ENCODE measurements around the gene TMEM151B.

TMEM151B gene

DNA sequence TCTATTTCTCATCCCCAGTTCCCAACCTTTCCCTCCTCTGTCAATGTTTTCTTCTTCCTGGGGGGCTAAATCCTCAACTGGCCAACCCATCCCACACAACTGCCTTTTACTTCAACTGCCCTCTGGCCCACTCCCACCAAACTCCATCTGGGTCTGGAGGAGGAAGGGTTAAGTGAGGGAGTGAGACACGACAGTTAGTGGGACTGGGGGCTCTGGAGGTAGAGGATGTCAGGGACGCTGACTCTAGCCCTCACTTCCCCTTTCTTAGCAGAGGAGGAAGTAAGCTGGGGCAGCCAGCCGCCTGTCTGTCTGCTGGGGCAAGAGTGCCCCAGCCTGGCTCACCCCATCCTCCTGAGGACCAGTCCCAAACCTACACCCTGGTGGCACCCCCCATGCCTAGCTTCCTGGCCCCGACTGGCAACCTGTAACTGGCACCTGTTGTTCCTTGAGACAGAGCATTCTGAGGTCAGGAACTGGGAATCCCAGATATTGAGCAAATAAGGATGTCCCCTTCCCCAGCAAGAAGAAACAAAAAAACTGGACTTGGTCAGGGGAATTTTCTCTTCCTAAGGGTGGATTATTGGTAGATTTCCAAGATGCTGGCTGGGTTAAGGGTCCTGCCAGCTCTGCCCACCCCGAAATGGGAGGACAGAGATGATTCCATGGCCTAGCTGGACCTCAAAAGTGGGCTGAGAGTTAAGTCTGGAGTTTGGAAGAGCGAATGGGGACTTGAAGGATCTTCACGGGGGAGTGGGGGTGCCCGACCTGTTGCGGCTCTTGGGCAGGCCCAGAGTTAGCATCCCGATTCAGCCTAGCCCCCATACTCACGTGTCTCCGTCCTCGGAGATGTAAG, 5.9 kb upstream of the TMEM151B start:
- DNase-seq (ENCODE audit: low read depth, low spot score) = no peak

DNA sequence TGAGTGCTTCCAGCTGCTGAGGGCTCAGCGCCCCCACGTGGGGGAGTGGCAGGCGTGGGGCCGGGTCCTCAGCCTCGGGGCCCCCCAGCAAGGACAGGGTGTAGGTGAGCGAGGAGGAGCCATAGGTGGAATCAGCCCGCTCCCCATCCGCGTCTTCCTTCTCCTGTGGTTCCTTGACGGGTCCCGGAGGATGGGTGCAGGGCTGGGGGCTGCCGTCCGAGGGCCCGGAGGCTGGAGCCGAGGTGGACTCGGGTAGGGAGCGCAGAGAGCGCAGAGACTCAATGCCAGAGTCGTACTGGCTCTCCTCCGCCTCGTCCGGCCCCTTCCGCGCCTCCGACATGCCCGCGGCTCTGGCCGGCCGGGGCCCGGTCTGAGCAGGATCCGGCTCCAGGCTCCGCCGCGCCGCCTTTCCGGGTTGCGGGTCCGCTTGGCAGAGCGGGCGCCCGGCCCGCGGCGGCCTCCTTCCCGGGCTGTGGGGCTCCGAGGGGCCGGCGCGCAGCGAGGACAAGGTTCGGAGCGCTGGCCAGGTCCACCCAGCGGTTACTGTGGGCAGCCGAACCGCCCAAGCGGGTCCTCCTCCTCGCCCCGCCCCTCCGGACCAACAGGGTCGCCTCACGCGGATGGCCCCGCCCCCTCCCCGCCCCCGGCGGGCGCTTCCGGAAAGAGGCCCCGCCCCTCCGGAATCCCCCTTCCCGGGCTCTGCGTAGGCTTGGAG, 5.1 kb upstream of the TMEM151B start, which contains the start of gene NFKBIE:
TSS of gene NFKBIE (minus strand) at position 545 of the 715 bp plus-strand sequence. CDS start at position 340, 205 bp downstream.
- DNase-seq (ENCODE audit: low read depth, low spot score) = peak; percentile 82

DNA sequence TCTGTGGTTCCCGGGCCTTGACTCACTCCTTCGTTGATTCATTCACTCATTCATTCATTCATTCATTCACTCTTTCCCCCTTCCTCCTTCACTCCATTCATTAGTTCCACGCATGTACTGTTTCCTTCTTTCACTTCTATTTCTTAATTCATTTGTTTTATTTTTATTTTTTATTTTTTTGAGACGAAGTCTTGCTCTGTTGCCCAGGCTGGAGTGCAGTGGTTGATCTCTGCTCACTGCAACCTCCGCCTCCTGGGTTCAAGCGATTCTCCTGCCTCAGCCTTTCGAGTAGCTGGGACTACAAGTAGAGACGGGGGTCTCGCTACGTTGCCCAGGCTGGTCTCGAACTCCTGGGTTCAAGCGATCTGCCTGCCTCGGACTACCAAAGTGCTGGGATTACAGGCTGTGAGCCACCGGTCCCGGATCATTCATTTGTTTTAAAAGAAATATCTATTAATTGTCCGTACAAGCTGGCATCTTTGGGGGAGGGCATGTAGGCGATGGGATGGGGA, 4.5 kb upstream of the TMEM151B start:
- no peak for DNase-seq (ENCODE audit: low read depth, low spot score)

DNA sequence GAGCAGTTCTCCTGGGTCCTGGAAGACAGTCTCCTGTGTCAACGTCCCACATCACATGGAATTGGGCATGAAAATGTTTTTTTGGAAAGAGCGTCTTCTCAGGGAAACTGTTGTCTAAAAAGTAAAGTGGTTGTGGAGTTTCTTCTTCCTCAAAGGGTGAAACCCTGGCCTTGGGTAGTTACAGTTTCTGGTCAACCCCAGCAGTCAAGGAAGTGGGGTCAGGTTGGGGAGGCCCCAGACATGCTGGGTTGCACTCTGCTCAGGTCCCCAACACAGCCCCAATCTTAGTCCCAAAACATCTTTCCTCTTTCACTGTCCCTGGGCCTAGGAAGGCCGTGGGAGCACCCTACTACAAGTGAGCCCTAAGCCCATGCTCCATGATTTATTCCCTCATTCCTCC, 3.9 kb upstream of the TMEM151B start:
- DNase-seq (ENCODE audit: low read depth, low spot score) = no peak

DNA sequence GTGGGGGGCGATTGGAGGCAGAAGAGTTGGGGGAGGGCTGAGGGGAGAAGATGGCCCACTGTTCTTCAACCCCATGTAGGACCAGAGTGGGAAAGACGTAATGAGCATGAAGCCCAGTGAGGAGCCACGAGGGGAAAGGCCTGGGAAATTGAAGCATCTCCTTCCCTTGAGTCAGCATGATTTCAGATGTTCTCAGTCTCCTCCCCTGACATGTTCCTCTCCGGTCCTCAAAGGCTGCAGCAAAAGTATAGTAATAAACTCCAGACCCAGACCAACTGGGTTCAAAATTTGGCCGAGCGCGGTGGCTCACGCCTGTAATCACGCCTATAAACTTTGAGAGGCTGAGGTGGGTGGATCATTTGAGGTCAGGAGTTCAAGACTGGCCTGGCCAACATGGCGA, 3.0 kb upstream of the TMEM151B start:
- DNase-seq (ENCODE audit: low read depth, low spot score) = no peak

DNA sequence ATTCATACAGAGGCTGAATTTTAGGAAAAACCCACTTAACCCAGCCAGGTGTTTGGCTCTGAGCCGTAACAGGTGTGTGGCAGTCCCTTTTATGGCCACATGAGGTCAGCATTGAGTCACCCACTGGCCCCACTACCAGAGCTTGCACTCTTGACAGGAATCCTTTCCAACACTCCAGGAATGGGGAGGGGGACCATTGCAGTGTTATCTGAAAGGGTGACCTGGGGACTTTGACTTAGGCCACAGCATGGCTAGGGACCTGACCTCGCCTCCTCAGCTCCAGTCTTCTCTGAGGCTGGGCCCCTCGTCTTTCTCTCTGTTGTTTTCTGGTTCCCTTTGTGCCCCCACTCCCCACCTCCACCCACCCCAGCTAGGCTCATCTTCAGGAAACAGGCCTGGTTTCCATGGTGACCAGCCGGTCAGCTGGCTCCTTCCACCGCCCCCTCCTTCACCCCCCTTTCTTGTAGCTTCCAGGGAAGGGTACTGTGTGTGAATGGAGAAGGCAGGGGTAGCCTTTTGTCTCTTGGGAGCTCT, 2.1 kb upstream of the TMEM151B start:
- DNase-seq (ENCODE audit: low read depth, low spot score) = peak; percentile 92

DNA sequence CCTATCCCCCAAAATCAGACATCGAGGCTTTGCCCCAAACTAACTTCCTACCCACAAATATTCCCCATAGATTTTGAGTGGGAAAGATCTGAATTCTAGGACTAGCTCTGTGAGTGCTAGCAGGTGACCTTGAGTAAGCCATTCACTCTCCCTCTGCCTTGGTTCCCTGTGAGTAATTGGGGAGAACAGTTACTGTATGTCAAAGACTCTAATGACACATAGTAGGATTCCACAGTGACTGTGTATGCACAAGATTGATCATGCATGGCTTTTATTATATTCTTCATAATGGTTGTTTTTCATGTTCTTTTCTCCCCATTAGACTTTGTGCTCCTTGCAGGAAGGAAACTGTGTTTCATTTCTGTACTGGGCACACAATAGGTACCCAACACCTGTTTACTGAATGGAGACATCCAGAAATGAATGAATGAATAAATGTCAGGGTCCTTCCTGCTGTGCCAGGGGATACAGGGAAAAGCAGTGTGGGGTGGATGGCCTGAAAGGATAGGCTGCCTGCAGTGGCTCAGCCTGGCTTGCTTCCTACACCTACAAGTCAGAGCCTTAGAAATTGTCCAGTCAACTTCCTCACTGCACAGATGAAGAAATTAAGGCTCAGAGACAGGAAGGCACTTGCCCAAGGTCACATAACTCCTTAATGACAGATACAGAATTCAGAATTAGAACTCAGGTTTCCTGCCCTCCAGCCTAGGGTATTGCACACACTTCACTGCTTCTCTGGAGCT, 901 bp upstream of the TMEM151B start:
- no peak for DNase-seq (ENCODE audit: low read depth, low spot score)

DNA sequence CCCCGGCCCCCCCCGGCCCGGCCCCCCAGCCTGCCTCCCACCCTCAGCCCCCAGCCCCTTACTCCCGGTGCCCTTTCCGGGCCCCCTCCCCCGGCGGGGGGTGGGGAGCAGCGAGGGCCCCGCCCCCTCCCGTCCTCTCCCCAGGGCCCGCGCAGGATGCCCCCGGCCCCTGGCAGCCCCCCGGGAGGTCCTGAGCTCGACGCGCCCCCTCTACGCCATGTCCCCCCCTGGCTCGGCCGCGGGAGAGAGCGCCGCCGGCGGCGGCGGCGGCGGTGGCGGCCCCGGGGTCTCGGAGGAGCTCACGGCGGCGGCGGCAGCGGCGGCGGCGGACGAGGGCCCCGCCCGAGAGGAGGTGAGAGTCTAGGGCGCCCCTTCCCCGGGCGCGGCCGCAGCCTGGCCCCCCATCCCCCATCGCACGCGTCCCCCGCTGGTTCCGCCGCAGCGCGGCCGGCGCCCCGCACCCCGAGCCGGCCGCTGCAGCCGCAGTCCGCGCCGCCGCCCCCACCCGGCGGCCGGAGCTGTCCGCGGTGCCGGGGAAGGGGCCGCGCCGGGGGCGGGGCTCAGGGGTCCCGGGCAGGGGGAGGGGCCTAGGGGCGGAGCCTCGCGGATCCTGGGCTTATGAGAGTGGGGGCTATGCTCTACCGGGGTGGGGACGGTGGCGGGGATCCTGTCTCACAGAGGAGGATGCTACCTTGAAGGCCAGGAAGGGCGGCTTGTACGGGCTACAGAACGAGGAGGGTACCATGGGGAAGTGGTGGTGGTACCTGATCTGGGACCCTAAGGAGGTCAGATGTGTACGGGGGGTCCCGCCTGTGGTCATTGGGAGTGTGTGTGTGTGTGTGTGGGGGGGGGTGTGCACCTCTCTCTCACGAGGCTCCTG, 516 bp downstream of the TMEM151B start:
- no peak for DNase-seq (ENCODE audit: low read depth, low spot score)

DNA sequence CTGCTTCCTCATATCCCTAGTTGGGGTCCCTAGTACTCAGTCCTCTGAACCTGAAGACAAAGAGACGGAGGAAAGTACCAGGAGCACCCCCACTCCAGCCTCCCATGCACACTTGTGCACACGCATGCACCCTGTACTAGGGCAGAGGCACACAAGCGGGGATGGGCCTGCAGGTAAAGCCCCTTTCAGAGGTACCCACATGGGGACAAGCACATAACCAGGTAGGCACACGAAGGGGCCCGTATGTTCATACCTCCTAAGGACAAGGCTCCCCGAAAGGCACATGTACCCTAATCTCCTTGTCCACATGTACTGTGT, 1.1 kb downstream of the TMEM151B start:
- DNase-seq (ENCODE audit: low read depth, low spot score) = no peak

DNA sequence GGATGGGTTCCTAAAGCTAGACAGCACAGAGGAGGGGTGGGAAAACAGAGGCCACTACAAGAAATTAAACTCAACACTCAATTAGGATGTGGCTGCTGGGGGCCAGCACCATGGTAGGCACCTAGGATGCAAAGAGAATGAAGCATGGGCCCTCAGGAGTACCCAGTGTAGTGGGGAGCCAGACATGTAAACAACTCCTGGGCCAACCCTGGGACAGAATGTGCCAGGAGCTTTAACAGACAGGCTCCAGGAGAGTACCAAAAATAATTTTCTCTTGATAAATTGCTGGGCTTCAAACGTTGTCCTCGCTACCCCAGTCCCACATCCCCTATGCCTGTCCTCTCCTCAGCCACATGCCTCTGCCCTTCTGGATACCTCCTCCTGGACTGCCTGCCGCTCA, 1.7 kb downstream of the TMEM151B start:
- no peak for DNase-seq (ENCODE audit: low read depth, low spot score)

DNA sequence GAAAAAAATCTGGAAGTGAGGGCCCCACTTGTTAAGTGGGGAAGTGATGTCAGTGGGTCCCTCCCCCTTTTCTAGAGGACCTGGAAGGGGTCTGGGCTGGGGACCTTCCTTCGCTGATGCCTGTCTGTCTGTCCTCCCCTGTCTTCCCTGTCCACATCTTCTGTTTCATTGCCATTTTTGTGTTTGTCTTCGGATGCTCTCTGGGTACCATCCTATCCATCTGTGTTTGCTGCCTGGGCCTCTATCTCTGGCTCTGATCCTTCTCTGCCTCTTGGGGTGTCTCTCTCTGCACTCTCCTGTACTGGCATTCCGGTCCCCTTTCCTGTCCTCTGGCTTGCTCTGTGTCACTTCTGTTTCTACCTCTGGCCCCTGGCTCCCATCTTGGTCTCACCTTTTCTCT, 2.3 kb downstream of the TMEM151B start:
- no peak for DNase-seq (ENCODE audit: low read depth, low spot score)

DNA sequence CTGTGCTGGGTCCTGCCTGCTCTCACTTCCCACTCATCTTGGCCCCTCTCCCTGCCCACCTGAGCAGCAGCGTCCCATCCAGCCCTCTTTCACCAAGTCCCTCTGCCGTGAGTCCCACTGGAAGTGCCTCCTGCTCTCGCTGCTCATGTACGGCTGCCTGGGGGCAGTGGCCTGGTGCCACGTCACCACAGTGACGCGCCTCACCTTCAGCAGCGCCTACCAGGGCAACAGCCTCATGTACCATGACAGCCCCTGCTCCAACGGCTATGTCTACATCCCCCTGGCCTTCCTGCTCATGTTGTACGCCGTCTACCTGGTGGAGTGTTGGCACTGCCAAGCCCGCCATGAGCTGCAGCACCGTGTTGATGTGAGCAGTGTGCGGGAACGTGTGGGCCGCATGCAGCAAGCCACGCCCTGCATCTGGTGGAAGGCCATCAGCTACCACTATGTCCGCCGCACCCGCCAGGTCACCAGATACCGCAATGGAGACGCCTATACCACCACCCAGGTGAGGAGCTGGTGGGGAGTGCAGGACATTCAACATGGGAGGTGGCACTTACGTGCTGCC, 2.8 kb downstream of the TMEM151B start:
- no peak for DNase-seq (ENCODE audit: low read depth, low spot score)

DNA sequence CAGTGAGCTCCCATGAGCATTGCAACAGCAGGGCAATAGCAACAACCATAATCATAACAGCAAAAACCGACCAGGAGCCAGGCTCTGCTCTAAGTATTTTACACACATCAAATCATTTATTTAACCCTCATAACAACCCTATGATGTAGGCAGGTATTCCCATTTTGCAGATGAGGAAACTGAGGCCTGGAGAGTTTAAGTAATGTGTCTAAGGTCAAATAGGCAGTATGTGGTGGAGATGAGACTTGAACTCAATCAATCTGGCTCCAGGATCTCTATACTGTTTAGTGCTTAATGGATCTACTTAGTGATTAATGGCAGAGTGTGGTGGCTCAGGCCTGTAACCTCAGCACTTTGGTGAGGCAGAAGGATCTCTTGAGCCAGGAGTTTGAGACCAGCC, 3.4 kb downstream of the TMEM151B start:
- no peak for DNase-seq (ENCODE audit: low read depth, low spot score)

DNA sequence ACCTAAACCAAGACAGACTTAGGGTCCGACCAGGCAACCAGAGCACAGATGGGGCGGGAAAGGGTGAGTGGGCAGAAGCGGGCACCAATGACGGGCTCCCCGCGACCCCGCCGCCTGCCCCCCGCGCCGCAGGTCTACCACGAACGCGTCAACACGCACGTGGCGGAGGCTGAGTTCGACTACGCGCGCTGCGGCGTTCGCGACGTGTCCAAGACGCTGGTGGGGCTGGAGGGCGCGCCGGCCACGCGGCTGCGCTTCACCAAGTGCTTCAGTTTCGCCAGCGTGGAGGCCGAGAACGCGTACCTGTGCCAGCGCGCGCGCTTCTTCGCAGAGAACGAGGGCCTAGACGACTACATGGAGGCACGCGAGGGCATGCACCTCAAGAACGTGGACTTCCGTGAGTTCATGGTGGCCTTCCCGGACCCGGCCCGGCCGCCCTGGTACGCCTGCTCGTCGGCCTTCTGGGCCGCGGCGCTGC, 5.1 kb downstream of the TMEM151B start:
- DNase-seq (ENCODE audit: low read depth, low spot score) = no peak

DNA sequence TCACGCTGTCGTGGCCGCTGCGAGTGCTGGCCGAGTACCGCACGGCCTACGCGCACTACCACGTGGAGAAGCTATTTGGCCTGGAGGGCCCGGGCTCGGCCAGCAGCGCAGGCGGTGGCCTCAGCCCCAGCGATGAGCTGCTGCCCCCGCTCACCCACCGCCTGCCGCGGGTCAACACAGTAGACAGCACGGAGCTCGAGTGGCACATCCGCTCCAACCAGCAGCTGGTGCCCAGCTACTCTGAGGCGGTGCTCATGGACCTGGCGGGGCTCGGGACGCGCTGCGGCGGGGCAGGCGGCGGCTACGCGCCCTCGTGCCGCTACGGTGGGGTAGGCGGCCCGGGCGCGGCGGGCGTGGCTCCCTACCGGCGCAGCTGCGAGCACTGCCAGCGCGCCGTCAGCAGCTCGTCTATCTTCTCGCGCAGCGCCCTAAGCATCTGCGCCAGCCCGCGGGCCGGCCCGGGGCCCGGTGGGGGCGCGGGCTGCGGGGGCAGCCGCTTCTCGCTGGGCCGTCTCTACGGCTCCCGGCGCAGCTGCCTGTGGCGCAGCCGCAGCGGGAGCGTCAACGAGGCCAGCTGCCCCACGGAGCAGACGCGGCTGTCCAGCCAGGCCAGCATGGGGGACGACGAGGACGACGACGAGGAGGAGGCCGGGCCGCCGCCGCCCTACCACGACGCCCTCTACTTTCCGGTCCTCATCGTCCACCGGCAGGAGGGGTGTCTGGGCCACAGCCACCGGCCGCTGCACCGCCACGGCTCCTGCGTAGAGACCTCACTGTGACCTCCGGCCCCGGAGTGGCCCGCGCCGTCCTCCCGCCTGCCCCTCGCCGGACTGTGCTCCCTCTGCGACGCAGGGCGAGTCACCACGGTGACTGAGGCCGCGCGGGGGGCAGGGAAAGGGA, 5.7 kb downstream of the TMEM151B start:
- DNase-seq (ENCODE audit: low read depth, low spot score) = peak; percentile 61

DNA sequence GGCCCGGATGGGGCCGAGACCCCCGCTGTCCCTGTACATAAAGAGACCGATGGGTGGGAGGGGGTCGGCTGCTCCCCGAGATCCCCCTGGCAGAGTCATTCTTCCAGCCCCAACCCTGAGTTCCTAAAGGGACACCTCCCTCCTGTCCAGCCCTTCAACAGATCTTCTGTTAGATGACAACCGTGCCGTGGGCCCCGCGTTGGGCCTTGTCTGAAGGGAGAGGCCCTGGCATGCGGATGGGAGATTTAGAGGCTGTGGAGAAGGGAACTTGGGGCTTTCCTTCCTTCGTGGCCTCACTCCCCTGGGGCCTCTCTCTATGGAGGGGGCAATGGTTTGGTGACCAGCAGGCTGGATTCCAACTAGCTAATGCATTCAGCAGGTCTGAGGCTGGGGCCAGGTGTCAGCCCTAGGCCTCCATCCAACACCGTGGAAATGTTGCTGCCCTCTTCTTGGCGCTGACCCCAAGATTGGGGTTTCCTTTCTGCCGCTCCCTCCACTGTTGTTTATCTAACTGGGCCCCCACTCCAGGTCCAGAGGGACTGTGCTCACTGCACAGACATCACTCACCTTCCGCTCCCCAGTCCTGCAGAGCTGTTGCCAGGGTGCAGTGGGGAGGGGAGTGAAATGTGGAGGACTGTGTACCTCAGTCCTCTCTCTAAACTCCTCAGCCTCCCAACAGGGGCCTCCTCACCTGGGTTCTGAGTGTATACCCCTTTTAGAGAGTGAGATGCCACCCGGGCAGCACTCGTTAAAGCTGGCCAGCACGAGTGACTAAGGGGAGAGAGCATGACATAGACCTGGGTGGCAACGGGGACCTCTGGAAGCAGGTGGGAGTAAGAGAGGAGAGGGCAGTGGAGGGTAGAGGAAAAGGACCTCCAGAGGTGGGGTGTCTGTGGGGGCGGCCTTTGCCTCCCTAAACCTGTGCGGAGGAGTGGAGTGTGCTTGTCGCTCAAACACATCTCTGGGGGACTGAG, 6.7 kb downstream of the TMEM151B start:
- no peak for DNase-seq (ENCODE audit: low read depth, low spot score)

DNA sequence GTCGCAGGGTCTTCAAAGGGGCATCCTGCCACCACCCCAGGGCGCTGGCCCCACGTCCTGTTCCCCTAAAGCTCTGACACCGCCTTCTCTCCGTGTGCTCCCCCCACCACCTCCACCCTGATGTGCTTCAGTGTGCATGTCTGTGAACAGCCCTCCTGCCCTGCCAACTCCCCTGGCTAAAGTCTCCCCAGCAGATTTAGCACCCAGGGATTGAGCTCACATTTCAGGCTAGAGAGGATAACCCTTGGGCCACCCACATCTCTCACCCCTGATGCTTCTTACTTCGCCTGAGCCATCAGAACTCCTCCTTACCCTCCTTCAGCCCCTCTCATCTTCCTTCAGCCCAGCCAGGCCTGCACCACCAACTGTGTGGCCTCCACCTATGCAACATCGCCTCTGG, 7.5 kb downstream of the TMEM151B start:
- no peak for DNase-seq (ENCODE audit: low read depth, low spot score)

DNA sequence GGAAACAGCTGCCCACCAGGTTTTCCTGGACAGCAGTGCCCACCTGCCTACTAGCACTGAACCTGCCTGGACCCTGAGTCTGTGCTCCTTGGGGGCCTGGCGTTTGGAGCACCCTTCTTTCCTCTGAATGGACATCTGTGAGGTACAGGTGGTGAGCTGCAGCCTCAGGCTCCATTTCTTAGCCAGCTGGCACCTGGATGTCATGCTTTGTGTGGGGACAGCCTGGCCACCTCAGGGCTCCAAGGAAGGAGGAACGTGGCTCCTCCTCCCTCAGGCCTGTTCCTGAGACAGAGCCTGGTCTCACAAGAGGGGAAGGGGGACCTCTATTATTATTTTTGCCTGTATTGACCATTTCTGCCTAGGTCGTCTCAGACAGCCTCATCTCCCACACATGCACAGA, 8.1 kb downstream of the TMEM151B start:
- DNase-seq (ENCODE audit: low read depth, low spot score) = no peak
